ENCODE results near the gene SIX3. TPM values are rescaled to one million over a fixed set of nuclear protein-coding genes. Genes with fewer than 3 reads are reported as not detected.

SIX3 gene
- total RNA-seq, 1 donor from 2014 or later: not detected

- Histone ChIP-seq H3K27me3 (ENCODE audit: low read depth) (peaks cover 78% of the 10 kb centered on the region), H3K27ac (no peak overlapping the region), H3K4me3 (no peak overlapping the region), H3K36me3 (no peaks in the 10 kb centered on the region), H3K9me3 (no peaks in the 10 kb centered on the region), H3K4me1 (peaks cover 33% of the 10 kb centered on the region)
- no peak for TF ChIP-seq CTCF (IDR thresholded peaks at IDR 0.05)
- ATAC-seq (no peak), DNase-seq (no peak)
- intact Hi-C loops (cut with DNase I): no loop called here
These were observed 12.0 kb downstream of the SIX3 start for GRCh38 chr2:44953499-44953883.

- Histone ChIP-seq H3K27ac (no peak overlapping the region), H3K36me3 (no peaks in the 10 kb centered on the region), H3K27me3 (ENCODE audit: low read depth) (peaks cover 69% of the 10 kb centered on the region), H3K9me3 (no peaks in the 10 kb centered on the region), H3K4me3 (no peak overlapping the region), H3K4me1 (peaks cover 33% of the 10 kb centered on the region)
- ATAC-seq: no peak
- TF ChIP-seq CTCF (IDR thresholded peaks at IDR 0.05): no peak
- intact Hi-C loops (cut with DNase I): no loop called here
- no peak for DNase-seq
These were observed 13.0 kb downstream of the SIX3 start for GRCh38 chr2:44954447-44954888.

GRCh38 chr2:44954889-44955592, 13.5 kb downstream of the SIX3 start:
- H3K9me3 ChIP-seq: no peaks in the 10 kb centered on the region
- intact Hi-C loops (cut with DNase I): no loop called here
- peaks cover 33% of the 10 kb centered on the region for H3K4me1 ChIP-seq
- peaks cover 69% of the 10 kb centered on the region for H3K27me3 ChIP-seq (ENCODE audit: low read depth)
- no peak overlapping the region for H3K27ac ChIP-seq
- no peak for TF ChIP-seq CTCF (IDR thresholded peaks at IDR 0.05)
- peak; percentile 30 for DNase-seq
- no peak for ATAC-seq
- peak overlapping the region; percentile 28 for H3K4me3 ChIP-seq
- no peaks in the 10 kb centered on the region for H3K36me3 ChIP-seq

- DNase-seq (peak; percentile 79), ATAC-seq (peak; percentile 82 to 89)
These were observed 14.3 kb downstream of the SIX3 start for GRCh38 chr2:44955593-44956392.

GRCh38 chr2:44956843-44957242, 15.3 kb downstream of the SIX3 start:
- Histone ChIP-seq H3K36me3 (no peaks in the 10 kb centered on the region), H3K4me3 (no peak overlapping the region), H3K9me3 (no peaks in the 10 kb centered on the region), H3K4me1 (peaks cover 31% of the 10 kb centered on the region), H3K27me3 (ENCODE audit: low read depth) (peaks cover 61% of the 10 kb centered on the region), H3K27ac (no peak overlapping the region)
- intact Hi-C loops (cut with DNase I): no loop called here
- DNase-seq (no peak), ATAC-seq (no peak)
- no peak for TF ChIP-seq CTCF (IDR thresholded peaks at IDR 0.05)

More at GRCh38 chr2:44955593-44956392, 14.3 kb downstream of the SIX3 start:
- H3K9me3 ChIP-seq: no peaks in the 10 kb centered on the region
- peak; percentile 91 for TF ChIP-seq CTCF (IDR thresholded peaks at IDR 0.05)
- H3K27ac ChIP-seq: no peak overlapping the region
- peaks cover 33% of the 10 kb centered on the region for H3K4me1 ChIP-seq
- intact Hi-C loops (cut with DNase I): no loop called here
- peaks cover 66% of the 10 kb centered on the region for H3K27me3 ChIP-seq (ENCODE audit: low read depth)
- peak overlapping the region; percentile 28 for H3K4me3 ChIP-seq
- no peaks in the 10 kb centered on the region for H3K36me3 ChIP-seq

All from lower lobe of right lung (tissue), 2 donors.